GM12878 (cell line): ENCODE results near the gene ETV7.

Experiments
- CBFB ChIP-seq: IDR thresholded peaks from 2 replicates; pipeline ENCODE4 v1.6.1; 2016; ENCODE audit warnings: antibody characterized with exemption, low read depth
- CREM ChIP-seq: IDR thresholded peaks from 2 replicates; pipeline ENCODE4 v1.6.1; 2014; ENCODE audit warnings: antibody characterized with exemption, low read depth
- MYC ChIP-seq: IDR thresholded peaks from 2 replicates; pipeline ENCODE4 v1.6.1; 2011; ENCODE audit warnings: mild to moderate bottlenecking, low read length, moderate library complexity, inconsistent platforms; ENCODE audit not compliant: insufficient read depth, insufficient replicate concordance, insufficient read length, severe bottlenecking
- SPI1 ChIP-seq: IDR thresholded peaks from 2 replicates; pipeline ENCODE4 v1.6.1; 2011; ENCODE audit warnings: low read depth, mild to moderate bottlenecking, low read length, moderate library complexity, borderline replicate concordance; ENCODE audit not compliant: insufficient read depth
- YY1 ChIP-seq: IDR thresholded peaks from 2 replicates; pipeline ENCODE4 v1.6.1; 2011; ENCODE audit warnings: low read depth, mild to moderate bottlenecking, low read length
- TF ChIP-seq, protein P1 (sequence below), 3 experiments: IDR thresholded peaks in 2 of 3; conservative IDR thresholded peaks in 1 of 3; 2 replicates each; pipeline ENCODE4 v1.5.1; 2011; ENCODE audit warnings: low read depth in 3 of 3, low read length in 3 of 3, mild to moderate bottlenecking in 3 of 3, control low read depth in 2 of 3, moderate library complexity in 2 of 3, inconsistent platforms in 1 of 3, mixed read lengths in 1 of 3; ENCODE audit not compliant: control insufficient read depth in 2 of 3, insufficient read depth in 1 of 3; ENCODE audit errors: extremely low read depth in 1 of 3
- TF ChIP-seq, protein P2 (sequence below): IDR thresholded peaks from 2 replicates; pipeline ENCODE4 v1.6.1; 2012; ENCODE audit warnings: mild to moderate bottlenecking, low read depth, low read length
- TF ChIP-seq, protein P3 (sequence below): IDR thresholded peaks from 2 replicates; pipeline ENCODE4 v1.6.1; 2011; ENCODE audit warnings: low read depth, mild to moderate bottlenecking, low read length, moderate library complexity, borderline replicate concordance; ENCODE audit errors: extremely low read depth
- TF ChIP-seq, protein P4 (sequence below): IDR thresholded peaks from 2 replicates; pipeline ENCODE4 v1.6.1; 2011; ENCODE audit warnings: borderline replicate concordance, low read depth, mild to moderate bottlenecking, moderate library complexity, mixed read lengths, low read length; ENCODE audit not compliant: insufficient read depth; ENCODE audit errors: extremely low read length

DNA sequence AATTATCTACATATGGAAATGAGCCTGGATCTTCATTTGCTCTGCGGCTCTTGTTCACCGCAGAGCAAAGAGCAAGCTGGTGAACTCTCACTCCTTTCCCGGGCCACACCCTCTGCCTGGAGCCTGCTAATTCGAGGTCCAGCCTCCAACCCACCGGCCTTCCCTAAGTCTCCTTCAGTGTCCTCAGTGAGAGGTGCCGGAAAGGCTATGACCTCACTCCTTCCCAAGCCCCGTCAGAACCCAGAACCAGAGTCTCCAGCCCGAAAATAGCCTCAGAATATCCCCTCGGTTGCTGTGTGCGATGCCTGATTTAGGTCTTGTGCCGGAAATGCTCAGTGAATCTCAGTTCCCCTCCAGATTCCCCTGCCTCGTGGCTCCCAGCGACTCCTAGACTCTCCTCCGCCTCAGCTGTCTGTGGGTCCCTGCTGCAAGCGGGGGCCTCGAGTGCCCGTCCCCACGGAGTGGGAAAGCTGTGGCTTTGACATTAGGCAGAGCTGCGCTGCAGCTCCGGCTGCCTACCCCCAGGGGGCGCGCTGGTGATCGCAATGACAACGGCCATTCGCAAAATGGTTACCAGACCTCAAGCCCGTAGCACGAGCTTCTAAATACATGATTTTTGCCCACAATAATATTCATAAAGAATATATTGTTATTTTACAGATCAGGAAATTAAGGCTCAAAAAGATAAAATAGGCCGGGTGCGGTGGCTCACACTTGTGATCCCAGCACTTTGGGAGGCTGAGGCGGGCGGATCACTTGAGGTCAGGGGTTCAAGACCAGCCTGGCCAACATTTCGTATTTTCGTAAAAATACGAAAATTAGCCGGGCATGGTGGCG, 46.6 kb downstream of the ETV7 start:
- TF ChIP-seq, protein P1, sequence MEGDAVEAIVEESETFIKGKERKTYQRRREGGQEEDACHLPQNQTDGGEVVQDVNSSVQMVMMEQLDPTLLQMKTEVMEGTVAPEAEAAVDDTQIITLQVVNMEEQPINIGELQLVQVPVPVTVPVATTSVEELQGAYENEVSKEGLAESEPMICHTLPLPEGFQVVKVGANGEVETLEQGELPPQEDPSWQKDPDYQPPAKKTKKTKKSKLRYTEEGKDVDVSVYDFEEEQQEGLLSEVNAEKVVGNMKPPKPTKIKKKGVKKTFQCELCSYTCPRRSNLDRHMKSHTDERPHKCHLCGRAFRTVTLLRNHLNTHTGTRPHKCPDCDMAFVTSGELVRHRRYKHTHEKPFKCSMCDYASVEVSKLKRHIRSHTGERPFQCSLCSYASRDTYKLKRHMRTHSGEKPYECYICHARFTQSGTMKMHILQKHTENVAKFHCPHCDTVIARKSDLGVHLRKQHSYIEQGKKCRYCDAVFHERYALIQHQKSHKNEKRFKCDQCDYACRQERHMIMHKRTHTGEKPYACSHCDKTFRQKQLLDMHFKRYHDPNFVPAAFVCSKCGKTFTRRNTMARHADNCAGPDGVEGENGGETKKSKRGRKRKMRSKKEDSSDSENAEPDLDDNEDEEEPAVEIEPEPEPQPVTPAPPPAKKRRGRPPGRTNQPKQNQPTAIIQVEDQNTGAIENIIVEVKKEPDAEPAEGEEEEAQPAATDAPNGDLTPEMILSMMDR (IDR thresholded peaks at IDR 0.05 in 2 of 3, conservative IDR thresholded peaks at IDR 0.05 in 1 of 3; ENCODE audit: control insufficient read depth in 2 of 3, extremely low read depth in 1 of 3, insufficient read depth in 1 of 3, low read depth in 3 of 3, low read length in 3 of 3): peak; percentile 91 to 100 (median 98)
- TF ChIP-seq MYC: no peak
- TF ChIP-seq, protein P2, sequence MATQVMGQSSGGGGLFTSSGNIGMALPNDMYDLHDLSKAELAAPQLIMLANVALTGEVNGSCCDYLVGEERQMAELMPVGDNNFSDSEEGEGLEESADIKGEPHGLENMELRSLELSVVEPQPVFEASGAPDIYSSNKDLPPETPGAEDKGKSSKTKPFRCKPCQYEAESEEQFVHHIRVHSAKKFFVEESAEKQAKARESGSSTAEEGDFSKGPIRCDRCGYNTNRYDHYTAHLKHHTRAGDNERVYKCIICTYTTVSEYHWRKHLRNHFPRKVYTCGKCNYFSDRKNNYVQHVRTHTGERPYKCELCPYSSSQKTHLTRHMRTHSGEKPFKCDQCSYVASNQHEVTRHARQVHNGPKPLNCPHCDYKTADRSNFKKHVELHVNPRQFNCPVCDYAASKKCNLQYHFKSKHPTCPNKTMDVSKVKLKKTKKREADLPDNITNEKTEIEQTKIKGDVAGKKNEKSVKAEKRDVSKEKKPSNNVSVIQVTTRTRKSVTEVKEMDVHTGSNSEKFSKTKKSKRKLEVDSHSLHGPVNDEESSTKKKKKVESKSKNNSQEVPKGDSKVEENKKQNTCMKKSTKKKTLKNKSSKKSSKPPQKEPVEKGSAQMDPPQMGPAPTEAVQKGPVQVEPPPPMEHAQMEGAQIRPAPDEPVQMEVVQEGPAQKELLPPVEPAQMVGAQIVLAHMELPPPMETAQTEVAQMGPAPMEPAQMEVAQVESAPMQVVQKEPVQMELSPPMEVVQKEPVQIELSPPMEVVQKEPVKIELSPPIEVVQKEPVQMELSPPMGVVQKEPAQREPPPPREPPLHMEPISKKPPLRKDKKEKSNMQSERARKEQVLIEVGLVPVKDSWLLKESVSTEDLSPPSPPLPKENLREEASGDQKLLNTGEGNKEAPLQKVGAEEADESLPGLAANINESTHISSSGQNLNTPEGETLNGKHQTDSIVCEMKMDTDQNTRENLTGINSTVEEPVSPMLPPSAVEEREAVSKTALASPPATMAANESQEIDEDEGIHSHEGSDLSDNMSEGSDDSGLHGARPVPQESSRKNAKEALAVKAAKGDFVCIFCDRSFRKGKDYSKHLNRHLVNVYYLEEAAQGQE: no peak
- TF ChIP-seq, protein P3, sequence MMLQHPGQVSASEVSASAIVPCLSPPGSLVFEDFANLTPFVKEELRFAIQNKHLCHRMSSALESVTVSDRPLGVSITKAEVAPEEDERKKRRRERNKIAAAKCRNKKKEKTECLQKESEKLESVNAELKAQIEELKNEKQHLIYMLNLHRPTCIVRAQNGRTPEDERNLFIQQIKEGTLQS: no peak
- peak; percentile 84 for TF ChIP-seq SPI1
- TF ChIP-seq CREM: peak; percentile 59; the same call in 1 of the 2 replicates
- peak; percentile 97 for TF ChIP-seq YY1
- 0 out of 2 replicates have a peak, but pooled peaks have one; percentile 45 for TF ChIP-seq CBFB
- TF ChIP-seq, protein P4, sequence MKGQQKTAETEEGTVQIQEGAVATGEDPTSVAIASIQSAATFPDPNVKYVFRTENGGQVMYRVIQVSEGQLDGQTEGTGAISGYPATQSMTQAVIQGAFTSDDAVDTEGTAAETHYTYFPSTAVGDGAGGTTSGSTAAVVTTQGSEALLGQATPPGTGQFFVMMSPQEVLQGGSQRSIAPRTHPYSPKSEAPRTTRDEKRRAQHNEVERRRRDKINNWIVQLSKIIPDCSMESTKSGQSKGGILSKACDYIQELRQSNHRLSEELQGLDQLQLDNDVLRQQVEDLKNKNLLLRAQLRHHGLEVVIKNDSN: no peak
